Endothelial cell of umbilical vein (primary cell): ENCODE results near the gene SH3BP4. TPM values are rescaled to one million over a fixed set of nuclear protein-coding genes. Genes with fewer than 3 reads are reported as not detected.

ENCODE experiments used
- BruUV-seq: library from RNA; stranded (reverse); fragments of 400-500 nt; replicated peaks from 2 replicates; lab custom pipeline; 2021; lab: Mats Ljungman, UMichigan
- CTCF ChIA-PET: fragments of 300-600, 350-600 bp; sonication (Branson Sonifier 250); formaldehyde crosslinking; loops from one replicate; lab custom pipeline; 2021; ENCODE audit warnings: antibody characterized with exemption, inconsistent platforms; lab: Charles Lee
- POLR2A ChIA-PET: fragments of 300-600, 350-600 bp; sonication (Branson Sonifier 250); formaldehyde crosslinking; loops from one replicate; lab custom pipeline; 2021; ENCODE audit warnings: antibody characterized with exemption, inconsistent platforms; lab: Charles Lee
- DNase-seq: peaks from one replicate; pipeline ENCODE4 v3.0.0-alpha.2; 2011; ENCODE audit warnings: low read depth, low spot score
- FAIRE-seq: peaks from 2 replicates; lab custom pipeline; 2011; peaks lifted over from hg19 to GRCh38; lab: Jason Lieb, UNC
- H2AFZ ChIP-seq: 2 replicates; pipeline ENCODE4 v1.6.0; 2012; ENCODE audit warnings: low read depth, low read length, control low read depth, inconsistent platforms
- H3K27ac ChIP-seq: 2 replicates; pipeline ENCODE4 v1.5.1; 2011; ENCODE audit warnings: low read depth, mild to moderate bottlenecking, control low read depth, low read length, moderate library complexity; ENCODE audit not compliant: insufficient read depth
- H3K27me3 ChIP-seq, 2 experiments: 2 replicates each; pipeline versions ENCODE4 v1.6.0 to v1.6.1; 2011; ENCODE audit warnings: low read length in 2 of 2, mixed read lengths in 1 of 2; ENCODE audit not compliant: control insufficient read depth in 2 of 2, insufficient read depth in 2 of 2
- H3K36me3 ChIP-seq, 2 experiments: 2 replicates in 1 of 2; 3 replicates in 1 of 2; pipeline ENCODE4 v1.5.1; 2011; ENCODE audit warnings: low read length in 2 of 2, mild to moderate bottlenecking in 1 of 2, moderate library complexity in 1 of 2; ENCODE audit not compliant: control insufficient read depth in 2 of 2, insufficient read depth in 2 of 2; ENCODE audit errors: extremely low read depth in 1 of 2
- H3K4me1 ChIP-seq: 3 replicates; pipeline ENCODE4 v1.5.1; 2011; ENCODE audit warnings: mild to moderate bottlenecking, low read length; ENCODE audit not compliant: control insufficient read depth, insufficient read depth; ENCODE audit errors: extremely low read depth
- H3K4me2 ChIP-seq: 2 replicates; pipeline ENCODE4 v1.6.1; 2011; ENCODE audit warnings: low read length, control low read depth, mixed read lengths; ENCODE audit not compliant: insufficient read depth
- H3K4me3 ChIP-seq, 3 experiments: fragments of 200-600 bp in 1 of 3; sonication (generic), shearing (Covaris generic) in 1 of 3; replicated peaks in 1 of 3; 2 replicates each; pipeline ENCODE4 v1.5.1; 2011 to 2016; ENCODE audit warnings: control low read depth in 3 of 3, low read length in 3 of 3, mild to moderate bottlenecking in 2 of 3, inconsistent platforms in 1 of 3, low read depth in 1 of 3, moderate library complexity in 1 of 3; ENCODE audit not compliant: insufficient read depth in 1 of 3
- H3K79me2 ChIP-seq: 2 replicates; pipeline ENCODE4 v1.6.0; 2012; ENCODE audit warnings: low read length, inconsistent platforms; ENCODE audit not compliant: control insufficient read depth, insufficient read depth
- H3K9ac ChIP-seq: replicated peaks from 2 replicates; pipeline ENCODE3; 2011; ENCODE audit warnings: low read length, control low read depth; ENCODE audit not compliant: insufficient read depth; ENCODE audit errors: extremely low read depth
- H3K9me1 ChIP-seq: replicated peaks from 3 replicates; pipeline ENCODE4 v1.6.0; 2011; ENCODE audit warnings: mild to moderate bottlenecking, low read length; ENCODE audit not compliant: control insufficient read depth, insufficient read depth; ENCODE audit errors: extremely low read depth
- H3K9me3 ChIP-seq: replicated peaks from 2 replicates; pipeline ENCODE4 v1.5.1; 2012; ENCODE audit warnings: low read length, inconsistent platforms; ENCODE audit not compliant: control insufficient read depth, insufficient read depth
- H4K20me1 ChIP-seq: replicated peaks from 2 replicates; pipeline ENCODE3; 2011; ENCODE audit warnings: mild to moderate bottlenecking, low read length; ENCODE audit not compliant: control insufficient read depth, insufficient read depth; ENCODE audit errors: extremely low read depth
- EZH2 ChIP-seq: IDR thresholded peaks from 2 replicates; pipeline ENCODE4 v1.6.1; 2012; ENCODE audit warnings: borderline replicate concordance, low read depth, mild to moderate bottlenecking, moderate library complexity, low read length, inconsistent platforms; ENCODE audit not compliant: severe bottlenecking
- FOS ChIP-seq: IDR thresholded peaks from 2 replicates; pipeline ENCODE4 v1.6.1; 2011; ENCODE audit warnings: mild to moderate bottlenecking, low read length, moderate library complexity, borderline replicate concordance; ENCODE audit not compliant: insufficient read depth
- GATA2 ChIP-seq: IDR thresholded peaks from 2 replicates; pipeline ENCODE4 v1.7.0; 2011; ENCODE audit warnings: low read depth, mild to moderate bottlenecking, moderate library complexity, mixed read lengths, low read length; ENCODE audit not compliant: insufficient read length, insufficient read depth
- JUN ChIP-seq: IDR thresholded peaks from 2 replicates; pipeline ENCODE4 v1.6.1; 2011; ENCODE audit warnings: borderline replicate concordance, low read depth; ENCODE audit not compliant: insufficient read length, insufficient read depth
- MYC ChIP-seq: IDR thresholded peaks from one replicate; pipeline ENCODE4 v1.6.1; 2011; ENCODE audit warnings: mild to moderate bottlenecking, low read depth, low read length
- POLR2A ChIP-seq: IDR thresholded peaks from 2 replicates; pipeline ENCODE4 v1.6.1; 2012; ENCODE audit warnings: low read depth, mild to moderate bottlenecking, control low read depth, low read length
- POLR2AphosphoS5 ChIP-seq: IDR thresholded peaks from 2 replicates; pipeline ENCODE4 v1.6.1; 2012; ENCODE audit warnings: low read depth, mild to moderate bottlenecking, control low read depth, low read length, moderate library complexity; ENCODE audit not compliant: insufficient read depth
- dilution Hi-C: fragments of 300-500 bp; cut with MboI; formaldehyde crosslinking; loops from one replicate; pipeline ENCODE4 v1.15.0; 2019; ENCODE audit warnings: low sequenced_read_pairs; ENCODE audit not compliant: extremely low pct_ligation_motif_present
- intact Hi-C: fragments of 100-400 bp; cut with micrococcal nuclease; formaldehyde crosslinking; loops from one replicate; pipeline ENCODE4 v1.10.0; 2022
- polyA plus RNA-seq, 4 experiments: library from polyadenylated mRNA; depleted of rRNA in 3 of 4; stranded (reverse) in 3 of 4; unstranded in 1 of 4; fragments of >200 nt; gene quantifications; 2 replicates each; pipeline versions ENCODE4 v1.2.1 to v1.2.3, GENCODE V29; 2011 to 2012; ENCODE audit warnings: missing spikeins in 1 of 4
- total RNA-seq: library from RNA; stranded (reverse); gene quantifications from 2 replicates; pipeline ENCODE4 v1.2.3, GENCODE V29; 2021
- TF ChIP-seq, protein P1 (sequence below): IDR thresholded peaks from 2 replicates; pipeline ENCODE4 v1.6.1; 2011; ENCODE audit not compliant: insufficient read depth, insufficient read length
- TF ChIP-seq, protein P2 (sequence below), 2 donors: IDR thresholded peaks; 1 replicate in 1 of 2; 2 replicates in 1 of 2; pipeline ENCODE4 v1.5.1; 2011; ENCODE audit warnings: low read length in 2 of 2, mild to moderate bottlenecking in 2 of 2, moderate library complexity in 2 of 2, control low read depth in 1 of 2, inconsistent platforms in 1 of 2, low read depth in 1 of 2; ENCODE audit not compliant: insufficient read depth in 1 of 2; ENCODE audit errors: extremely low read depth in 1 of 2

Gene SH3BP4
- total and polyA plus RNA-seq, 2 donors (not counting 3 experiments of a cell fraction or from before 2014, with no cell fraction given), result 85.2 to 100.0 TPM

DNA sequence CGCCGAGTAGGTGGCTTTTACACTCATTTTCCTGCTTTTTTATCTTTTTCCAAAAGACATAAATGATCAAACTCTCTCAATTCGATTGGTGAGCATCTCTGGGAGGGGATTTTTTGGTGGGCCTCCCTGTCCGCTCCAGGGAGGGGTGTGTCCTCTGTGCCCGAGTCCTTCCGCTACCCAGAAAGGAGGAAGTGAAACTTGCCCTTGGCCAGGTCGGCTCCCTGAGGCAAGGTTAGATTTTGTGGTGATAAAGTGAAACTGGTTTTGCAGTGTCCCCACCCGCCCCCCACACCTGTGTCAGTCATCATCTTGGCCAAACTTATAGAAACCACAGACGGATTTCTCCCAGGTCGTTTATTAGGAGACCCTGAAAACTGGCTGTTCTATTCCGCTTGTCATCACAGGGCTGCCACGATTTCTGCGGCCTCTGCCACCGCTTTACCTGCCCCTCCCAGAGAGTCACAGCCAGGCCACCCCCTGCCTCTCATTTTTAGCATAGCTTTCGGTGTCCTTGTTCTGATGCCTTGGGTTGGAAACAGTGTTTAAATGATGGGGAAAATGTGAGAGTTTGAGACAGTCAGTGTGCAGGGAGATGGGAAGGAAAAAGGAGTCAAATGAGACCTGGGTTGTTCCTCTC lies 93.6 kb downstream of the SH3BP4 start:
- Histone ChIP-seq H3K9me1 (no peaks in the 10 kb centered on the region), H4K20me1 (no peaks in the 10 kb centered on the region), H3K36me3 (peaks cover 40 to 54% of the 10 kb centered on the region in 2 experiments), H3K4me1 (peaks cover 3% of the 10 kb centered on the region), H3K4me3 (no peak overlapping the region), H3K9ac (no peak overlapping the region), H3K27me3 (no peaks in the 10 kb centered on the region), H3K79me2 (peaks cover 88% of the 10 kb centered on the region), H3K27ac (no peak overlapping the region), H3K4me2 (no peak overlapping the region), H2AFZ (no peak overlapping the region), H3K9me3 (no peaks in the 10 kb centered on the region)
- DNase-seq, result no peak
- no peak for TF ChIP-seq GATA2
- no peak for TF ChIP-seq POLR2A
- no peak for TF ChIP-seq MYC
- TF ChIP-seq EZH2, result no peak
- TF ChIP-seq, protein P1, sequence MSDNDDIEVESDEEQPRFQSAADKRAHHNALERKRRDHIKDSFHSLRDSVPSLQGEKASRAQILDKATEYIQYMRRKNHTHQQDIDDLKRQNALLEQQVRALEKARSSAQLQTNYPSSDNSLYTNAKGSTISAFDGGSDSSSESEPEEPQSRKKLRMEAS, result no peak
- TF ChIP-seq FOS, result no peak
- TF ChIP-seq JUN, result no peak
- TF ChIP-seq, protein P2, sequence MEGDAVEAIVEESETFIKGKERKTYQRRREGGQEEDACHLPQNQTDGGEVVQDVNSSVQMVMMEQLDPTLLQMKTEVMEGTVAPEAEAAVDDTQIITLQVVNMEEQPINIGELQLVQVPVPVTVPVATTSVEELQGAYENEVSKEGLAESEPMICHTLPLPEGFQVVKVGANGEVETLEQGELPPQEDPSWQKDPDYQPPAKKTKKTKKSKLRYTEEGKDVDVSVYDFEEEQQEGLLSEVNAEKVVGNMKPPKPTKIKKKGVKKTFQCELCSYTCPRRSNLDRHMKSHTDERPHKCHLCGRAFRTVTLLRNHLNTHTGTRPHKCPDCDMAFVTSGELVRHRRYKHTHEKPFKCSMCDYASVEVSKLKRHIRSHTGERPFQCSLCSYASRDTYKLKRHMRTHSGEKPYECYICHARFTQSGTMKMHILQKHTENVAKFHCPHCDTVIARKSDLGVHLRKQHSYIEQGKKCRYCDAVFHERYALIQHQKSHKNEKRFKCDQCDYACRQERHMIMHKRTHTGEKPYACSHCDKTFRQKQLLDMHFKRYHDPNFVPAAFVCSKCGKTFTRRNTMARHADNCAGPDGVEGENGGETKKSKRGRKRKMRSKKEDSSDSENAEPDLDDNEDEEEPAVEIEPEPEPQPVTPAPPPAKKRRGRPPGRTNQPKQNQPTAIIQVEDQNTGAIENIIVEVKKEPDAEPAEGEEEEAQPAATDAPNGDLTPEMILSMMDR (IDR thresholded peaks at IDR 0.05; ENCODE audit: extremely low read depth in 1 of 2, insufficient read depth in 1 of 2, low read depth in 1 of 2, low read length in 2 of 2), result no peak
- no peak for TF ChIP-seq POLR2AphosphoS5
- intact Hi-C loops, result no loop called here
- no TSS peak for BruUV-seq
- ChIA-PET CTCF (no interaction called here), POLR2A (no interaction called here)
- dilution Hi-C loops, result no loop called here
- no peak for FAIRE-seq
